Breast epithelium (tissue), 3 donors: Measurements from ENCODE around the gene INPP5F.

Source experiments
- CTCF ChIP-seq, 3 donors: fragments of 450-650 bp; IDR thresholded peaks; one replicate each; pipeline ENCODE4 v1.5.1; 2016 to 2017; ENCODE audit warnings: antibody characterized with exemption in 3 of 3, mild to moderate bottlenecking in 3 of 3, moderate library complexity in 3 of 3
- POLR2A ChIP-seq: fragments of 450-650 bp; IDR thresholded peaks from one replicate; pipeline ENCODE4 v1.6.1; 2016; ENCODE audit warnings: antibody characterized with exemption, mild to moderate bottlenecking, moderate library complexity

DNA sequence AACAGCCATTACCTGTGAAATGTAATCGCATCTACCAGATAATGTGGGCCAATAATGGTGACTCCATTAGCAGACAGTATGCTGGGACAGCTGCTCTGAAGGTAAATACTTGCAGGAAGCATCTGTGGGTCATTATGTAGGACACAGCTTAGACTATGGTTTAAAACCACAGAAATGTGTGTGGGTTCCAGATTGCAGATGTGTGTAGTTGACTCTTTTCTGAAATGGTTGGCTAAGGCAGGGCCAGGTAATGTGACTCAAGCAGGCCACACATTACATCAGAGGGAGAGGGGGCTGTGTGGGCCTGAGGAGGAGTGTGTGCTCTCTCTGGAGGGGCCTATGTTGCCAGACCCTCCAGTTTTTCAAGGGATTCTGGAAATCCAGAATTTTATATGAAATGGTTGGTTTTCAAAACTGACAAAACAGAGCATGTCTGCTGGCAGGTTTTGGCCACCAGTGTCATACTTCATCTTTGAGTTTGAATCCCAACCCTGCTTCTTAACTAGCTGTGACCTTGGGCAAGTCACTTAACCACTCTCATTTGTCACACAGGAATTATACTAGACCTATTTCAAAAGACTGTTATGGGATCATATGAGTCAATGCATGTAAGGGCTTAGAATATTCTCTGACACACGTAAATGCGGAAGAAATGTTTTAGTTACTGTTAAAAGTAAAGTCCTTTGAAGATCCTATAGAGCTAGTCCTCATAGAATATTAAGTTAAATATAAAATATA lies 82.3 kb downstream of the INPP5F start:
- TF ChIP-seq POLR2A: no peak
- TF ChIP-seq CTCF (IDR thresholded peaks at IDR 0.05): no peak
